ENCODE measurements around the gene PGF.
"Not testable (repeated sequence)": the region's sequence is repeated elsewhere in the genome, so short reads cannot be mapped to it uniquely, and the experiment has no call there.

Gene PGF

DNA sequence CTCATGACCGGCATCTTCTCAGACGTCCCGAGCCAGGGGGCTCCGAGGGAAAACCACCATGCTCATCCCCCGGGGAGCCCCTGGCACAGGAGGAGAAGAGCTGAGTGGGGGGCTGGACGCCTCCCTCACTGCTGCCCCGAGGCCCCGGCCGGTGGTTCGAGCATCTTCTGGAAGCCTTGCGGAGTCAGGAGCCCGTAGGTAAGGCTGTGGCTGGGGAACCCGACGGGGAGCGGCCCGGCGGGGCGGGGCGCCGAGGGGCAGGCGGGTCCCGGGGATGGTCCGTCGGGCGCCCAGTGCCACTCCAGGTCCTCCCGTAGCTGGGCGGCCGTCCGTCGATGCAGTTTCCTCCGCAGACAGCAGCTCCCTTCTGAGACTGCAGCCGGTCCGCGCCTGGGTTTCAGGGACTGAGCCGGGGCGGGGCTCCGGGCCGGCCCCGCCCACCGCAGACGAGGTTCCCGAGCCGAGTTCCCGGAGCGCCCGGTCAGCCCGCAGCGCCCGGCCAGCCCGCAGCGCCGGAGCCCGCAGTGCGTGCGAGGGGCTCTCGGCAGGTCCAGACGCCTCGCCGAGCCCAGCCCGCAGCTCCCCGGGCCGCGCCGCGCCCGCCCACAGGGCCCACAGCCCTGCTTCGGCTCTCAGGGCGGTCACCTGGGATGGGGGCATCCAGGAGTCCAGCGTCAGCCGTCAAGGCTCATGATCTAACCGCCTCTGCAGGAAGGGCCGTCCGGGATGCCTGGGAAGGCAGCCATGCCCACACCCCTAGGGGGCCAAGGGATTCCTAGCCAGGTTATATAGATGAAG, at the start of gene PGF:
Gene PGF (minus strand): TSS at position 369 of the 798 bp plus-strand sequence. CDS start 355 bp downstream, at position 14.
- no peak for DNase-seq

DNA sequence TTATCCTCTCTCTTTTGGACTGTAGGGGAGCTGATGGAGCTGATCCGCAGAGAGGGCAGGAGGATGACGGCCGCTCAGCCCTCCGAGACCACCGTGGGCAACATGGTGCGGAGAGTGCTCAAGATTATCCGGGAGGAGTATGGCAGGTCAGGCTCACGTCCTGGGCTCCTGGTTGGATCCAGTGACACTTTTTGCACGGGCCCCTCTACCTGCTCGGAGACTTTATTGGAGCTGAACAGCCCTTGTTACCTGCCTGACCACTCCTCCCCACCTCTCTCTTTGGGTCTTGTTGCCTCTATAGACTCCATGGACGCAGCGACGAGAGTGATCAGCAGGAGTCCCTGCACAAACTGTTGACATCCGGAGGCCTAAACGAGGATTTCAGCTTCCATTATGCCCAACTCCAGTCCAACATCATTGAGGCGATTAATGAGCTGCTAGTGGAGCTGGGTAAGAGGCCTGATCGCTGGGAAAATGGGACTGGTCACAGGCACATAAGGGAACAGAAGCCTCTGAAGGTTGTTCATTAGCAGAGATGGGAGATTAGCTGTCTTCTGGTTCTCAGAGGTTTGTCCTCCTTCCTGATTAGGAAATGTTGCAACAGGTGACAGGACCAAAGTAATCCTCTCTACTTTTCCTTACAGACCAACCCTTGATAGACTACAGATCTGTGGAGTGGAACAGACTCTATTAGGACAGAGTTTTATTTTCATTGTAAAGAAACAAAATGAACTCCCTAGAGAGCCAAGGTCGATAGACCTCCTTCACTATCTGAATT, 48.0 kb upstream of the PGF start:
- no peak for DNase-seq

DNA sequence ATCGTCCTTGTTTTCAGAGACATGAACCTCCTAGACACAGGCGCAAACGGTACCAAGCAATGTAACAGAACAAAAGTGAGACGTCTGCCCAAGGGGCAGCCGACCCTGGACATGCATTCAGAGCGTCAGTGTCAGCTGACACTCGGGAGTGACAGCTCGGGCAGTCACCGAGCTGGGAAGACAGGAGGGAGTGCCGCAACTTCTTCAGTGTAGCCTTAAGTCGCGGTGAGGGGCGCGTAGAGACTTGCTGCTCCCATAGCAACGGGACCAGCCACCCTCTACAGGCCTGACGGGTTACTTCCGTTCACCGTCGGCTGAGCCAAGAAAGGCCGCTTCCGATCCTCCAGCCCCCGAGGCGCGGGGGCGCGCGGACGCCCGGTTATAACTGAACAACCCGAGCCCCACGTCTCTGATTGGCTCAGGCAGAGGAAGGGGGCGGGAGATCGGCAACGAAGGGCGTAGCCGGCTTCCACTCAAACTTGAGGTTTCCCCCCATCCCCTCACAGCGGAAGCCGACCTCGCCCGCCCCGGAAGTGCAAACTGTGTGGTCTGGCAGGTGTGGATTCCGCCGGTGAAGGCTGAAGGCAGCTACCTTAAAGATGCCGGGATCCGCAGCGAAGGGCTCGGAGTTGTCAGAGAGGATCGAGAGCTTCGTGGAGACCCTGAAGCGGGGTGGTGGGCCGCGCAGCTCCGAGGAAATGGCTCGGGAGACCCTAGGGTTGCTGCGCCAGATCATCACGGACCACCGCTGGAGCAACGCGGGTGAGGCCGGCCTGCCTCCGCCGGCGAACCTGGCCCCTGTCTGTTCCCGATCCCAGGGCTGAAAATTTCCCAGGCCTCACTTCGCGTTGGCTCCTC, 47.2 kb upstream of the PGF start, which contains the start of gene EIF2B2:
Gene EIF2B2 (plus strand): TSS at position 530 of the 858 bp plus-strand sequence. CDS start 70 bp downstream, at position 600.
- peak; percentile 84 for DNase-seq

DNA sequence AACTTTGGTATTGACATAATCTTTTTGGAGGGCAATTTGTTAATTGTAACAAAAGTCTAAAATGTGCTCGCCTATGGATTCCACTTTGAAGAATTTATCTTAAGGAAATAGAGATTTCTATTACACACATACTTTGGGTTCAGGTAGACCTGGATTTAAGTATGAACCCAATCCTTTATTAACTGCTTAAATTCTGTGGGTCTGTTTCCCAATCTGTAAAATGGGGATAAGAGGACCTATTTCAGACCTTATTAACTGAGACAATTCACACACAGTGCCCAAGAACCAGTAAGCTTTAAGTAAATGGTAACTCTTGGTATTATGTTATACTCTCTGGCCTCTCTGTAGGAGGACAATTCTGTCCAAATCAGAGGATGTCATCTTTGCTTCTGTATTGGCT, 46.5 kb upstream of the PGF start:
- no peak for DNase-seq

DNA sequence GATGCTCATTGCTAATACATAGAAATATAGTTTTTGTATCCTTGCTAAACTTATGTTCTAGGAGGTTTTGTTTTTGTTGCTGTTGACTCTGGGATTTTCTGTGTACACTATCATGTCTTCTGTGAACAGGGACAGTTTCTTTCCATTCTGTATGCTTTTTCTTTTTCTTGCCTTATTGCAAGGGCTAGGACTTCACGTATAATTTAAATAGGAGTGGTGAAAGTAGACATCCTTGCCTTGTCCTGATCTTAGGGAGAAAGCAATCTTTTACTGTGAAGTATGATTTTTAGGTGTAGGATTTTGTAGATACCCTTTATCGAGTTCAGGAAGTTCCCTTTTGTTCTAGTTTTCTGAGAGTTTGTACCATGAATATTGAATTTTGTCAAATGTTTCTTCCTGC, 45.9 kb upstream of the PGF start:
- DNase-seq: no peak

DNA sequence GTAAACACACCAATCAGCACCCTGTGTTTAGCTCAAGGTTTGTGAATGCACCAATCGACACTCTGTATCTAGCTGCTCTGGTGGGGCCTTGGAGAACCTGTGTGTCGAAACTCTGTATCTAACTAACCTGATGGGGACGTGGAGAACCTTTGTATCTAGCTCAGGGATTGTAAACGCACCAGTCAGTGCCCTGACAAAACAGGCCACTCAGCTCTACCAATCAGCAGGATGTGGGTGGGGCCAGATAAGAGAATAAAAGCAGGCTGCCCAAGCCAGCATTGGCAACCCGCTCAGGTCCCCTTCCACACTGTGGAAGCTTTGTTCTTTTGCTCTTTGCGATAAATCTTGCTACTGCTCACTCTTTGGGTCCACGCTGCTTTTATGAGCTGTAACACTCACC, 40.4 kb upstream of the PGF start:
- DNase-seq: not testable (repeated sequence)

GRCh38 chr14:74994182-74994581, 38.8 kb upstream of the PGF start:
- DNase-seq: not testable (repeated sequence)

DNA sequence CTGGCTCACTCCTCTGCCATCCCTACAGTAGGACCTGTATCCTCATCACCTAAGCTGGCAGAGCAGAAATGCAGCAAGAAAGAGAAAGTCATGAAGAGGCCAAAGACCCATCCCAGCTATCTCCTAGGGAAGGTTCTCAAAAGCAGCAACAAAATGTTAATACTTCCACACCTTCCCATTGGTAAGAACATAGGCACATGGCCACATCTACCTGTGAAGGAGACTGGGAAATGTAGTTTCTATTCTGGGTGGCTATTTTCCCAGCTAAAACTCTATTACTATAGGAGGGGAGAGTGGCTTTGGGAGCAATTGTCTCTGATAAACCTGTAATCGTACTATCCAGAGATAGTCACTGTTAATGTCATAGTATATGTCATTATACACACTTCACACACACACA, 33.6 kb upstream of the PGF start:
- DNase-seq: no peak

DNA sequence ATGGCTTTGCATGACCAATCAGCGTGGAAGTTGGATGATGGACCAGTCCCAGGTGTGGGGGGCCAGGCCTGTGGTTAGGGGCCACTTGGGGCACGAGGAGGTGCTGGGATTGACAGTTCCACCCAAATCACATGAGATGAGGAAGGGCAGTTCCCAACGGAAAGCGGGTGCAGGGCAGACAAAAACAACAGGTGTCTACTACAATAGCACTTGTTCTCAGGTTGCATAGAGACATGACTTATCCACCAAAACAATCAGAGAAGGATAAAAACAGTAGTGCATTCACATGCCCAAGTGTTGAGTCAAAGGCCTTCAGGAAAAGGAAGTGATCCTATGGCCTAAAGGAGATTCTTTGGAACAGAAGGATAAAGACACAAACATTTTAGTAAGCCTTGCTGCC, 32.7 kb upstream of the PGF start:
- DNase-seq: peak; percentile 1

- no peak for DNase-seq
These were observed 30.4 kb upstream of the PGF start for GRCh38 chr14:74985806-74986205.

DNA sequence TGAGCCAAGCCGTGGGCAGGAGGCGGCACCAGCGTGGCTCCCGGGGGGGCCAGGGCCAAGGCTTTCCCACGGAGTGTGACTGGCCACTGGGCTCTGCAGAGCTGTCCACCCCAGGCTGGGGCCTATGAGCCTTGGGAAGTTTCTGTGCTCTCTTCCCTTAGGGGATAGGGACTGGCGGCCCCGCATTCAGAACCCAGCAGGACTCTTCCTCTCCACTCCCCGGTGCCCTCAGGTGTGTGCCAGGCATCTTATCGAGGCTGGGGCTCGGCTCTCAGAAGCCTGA, 29.6 kb upstream of the PGF start:
- no peak for DNase-seq

DNA sequence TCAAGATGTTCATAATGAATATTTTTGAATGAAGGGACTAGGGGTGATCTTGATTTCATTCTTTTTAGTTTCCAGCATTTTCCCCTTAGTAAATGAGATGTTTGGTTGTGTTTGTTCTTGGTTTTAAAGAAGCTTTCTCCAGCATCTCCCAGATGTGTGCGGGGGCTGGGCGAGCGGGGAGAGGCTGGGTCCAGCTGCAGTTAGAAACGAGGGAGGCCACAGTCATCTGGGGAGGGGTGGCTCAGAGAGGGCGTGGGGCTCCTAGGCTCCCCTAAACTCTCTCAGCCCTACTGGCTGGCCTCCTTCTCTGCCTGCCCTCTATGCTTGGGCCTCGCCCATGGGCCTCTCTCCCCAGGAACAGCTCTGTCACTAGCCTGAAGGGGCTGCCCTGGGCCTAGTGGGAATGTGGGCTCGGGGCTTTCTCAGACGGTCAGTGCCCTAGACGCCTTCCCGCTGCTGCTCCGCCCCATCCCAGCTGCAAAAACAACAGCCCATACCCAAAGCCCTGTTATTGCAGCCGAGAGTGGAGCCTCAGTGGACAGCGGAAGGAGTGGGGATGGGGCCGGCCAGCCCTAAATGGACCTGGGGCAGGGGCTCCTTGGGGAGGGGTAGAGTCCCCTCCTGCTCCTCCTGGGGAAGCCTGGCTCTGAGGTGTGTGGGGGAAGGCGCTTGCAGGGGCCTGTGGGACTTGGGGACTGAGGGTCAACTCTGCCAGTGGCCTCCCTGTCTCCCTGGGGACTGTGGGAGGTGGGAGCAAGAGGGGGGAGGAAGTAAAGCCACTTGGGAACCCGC, 29.0 kb upstream of the PGF start:
- no peak for DNase-seq

GRCh38 chr14:74983343-74983742, 27.9 kb upstream of the PGF start:
- no peak for DNase-seq

GRCh38 chr14:74982661-74983060, 27.3 kb upstream of the PGF start:
- no peak for DNase-seq

- no peak for DNase-seq
These were observed 26.4 kb upstream of the PGF start for GRCh38 chr14:74981833-74982232.

- DNase-seq: no peak
These were observed 26.0 kb upstream of the PGF start for GRCh38 chr14:74981462-74981782.

DNA sequence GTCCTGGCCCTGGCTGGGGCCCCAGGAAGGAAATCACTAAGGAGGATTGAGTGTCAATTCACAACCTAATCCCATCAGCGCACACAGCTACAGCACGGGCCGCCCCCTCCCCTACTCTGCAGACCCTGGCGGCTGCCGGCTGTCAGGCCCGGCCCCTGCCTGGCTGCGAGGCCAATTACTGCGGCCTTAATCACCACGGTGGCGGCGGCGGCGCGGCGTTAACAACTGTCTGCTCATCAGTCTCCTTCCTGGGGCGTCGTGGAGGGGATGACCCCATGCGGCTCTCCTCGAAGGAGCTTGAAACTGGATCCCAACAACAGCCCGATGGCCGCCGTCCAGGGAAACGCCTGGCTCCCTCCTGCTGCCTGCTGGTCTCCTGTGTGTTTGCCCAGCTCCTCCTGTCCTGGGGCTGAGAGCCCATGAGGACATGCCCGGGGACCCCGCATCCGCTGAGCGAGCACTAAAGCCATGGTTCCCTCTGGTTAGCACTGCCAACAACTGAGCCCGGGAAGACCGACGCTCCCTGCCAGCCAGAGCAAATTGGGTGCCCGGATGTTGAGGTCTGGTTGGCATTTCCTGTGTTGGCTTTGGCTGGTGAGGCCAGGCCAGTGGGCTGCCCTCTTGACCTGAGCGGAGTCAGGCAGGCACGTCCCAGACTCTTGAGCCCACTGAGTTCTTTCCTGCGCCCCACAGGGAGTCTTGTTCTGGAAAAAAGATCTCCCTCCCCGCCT, 25.5 kb upstream of the PGF start:
- DNase-seq: no peak

DNA sequence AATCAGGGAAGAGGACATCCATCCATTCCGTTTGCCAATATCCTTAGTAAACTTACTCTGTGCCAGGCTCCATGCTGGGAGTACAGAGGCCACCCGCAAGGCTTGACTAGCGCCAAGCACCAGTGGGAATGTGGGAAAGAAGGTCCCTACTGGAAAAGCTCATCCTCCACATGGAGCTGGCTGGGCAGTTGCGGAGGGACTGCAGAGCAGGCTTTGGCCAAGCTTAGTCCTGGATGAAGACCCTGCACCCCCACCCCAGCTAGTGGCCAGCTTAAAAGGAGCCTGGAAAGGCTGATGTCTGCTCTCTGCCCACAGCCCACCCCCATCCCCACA, 25.0 kb upstream of the PGF start:
- DNase-seq: no peak

- DNase-seq: no peak
These were observed 24.3 kb upstream of the PGF start for GRCh38 chr14:74979442-74980397.

DNA sequence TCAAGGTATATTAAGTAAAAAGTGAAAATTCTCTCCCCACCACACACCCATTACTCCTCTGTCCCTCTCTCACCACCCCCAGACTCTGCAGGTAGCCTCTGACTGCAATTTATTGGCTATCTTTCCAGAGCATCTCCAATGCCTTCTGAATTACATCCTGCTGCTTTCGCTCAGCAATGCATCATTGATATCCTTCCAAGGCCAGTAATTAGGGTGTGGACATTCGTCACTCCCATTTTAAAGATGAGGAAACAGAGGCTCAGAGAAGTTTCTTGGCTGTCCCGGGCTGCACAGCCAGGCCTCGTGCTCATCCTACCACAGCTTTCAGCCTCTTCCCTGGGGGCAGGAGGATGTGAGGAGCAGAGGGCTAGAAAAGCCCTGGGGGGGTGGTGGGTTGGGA, 23.6 kb upstream of the PGF start:
- DNase-seq: no peak

DNA sequence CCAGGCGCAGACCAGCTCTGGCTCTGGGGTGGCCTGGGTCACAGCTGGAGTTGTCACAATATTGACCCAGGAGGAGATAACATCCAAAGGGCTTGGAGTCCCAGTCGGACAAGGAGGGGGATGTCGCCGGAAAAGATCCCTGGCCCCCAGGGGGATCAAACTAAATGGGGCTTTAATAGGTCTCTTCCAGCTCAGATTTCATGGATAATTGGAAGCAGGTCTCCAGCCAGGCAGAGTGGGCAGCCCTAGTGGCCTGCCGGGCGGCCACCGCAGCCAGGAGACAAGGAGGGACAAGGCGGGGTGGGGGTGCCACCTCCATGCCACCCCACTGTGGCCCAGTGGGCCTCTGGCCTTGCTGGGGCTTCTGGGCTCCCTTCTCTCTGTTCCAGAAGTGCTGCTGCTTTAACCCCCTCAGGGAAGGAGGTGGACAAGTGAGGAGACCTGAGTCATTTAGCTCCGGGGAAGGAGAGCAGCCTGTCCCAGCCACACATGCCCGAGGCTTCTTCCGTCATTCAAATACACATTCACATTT, 23.1 kb upstream of the PGF start:
- no peak for DNase-seq
